Measurements from ENCODE around the gene CDYL.
"Not testable (repeated sequence)": the region's sequence is repeated elsewhere in the genome, so short reads cannot be mapped to it uniquely, and the experiment has no call there.

CDYL gene

GRCh38 chr6:5003604-5004372 lies 227.6 kb downstream of the CDYL start, which contains the start of gene RPP40:
Gene RPP40 (minus strand): TSS chr6:5004037. CDS start chr6:5004002, 35 bp downstream.
- peak; percentile 97 for DNase-seq (ENCODE audit: low spot score)

- no peak for DNase-seq (ENCODE audit: low spot score)
These were observed 228.3 kb downstream of the CDYL start for GRCh38 chr6:5004373-5005037.

GRCh38 chr6:5005038-5005433 lies 228.8 kb downstream of the CDYL start:
- DNase-seq (ENCODE audit: low spot score): not testable (repeated sequence)
